MV-4-11 (cell line): ENCODE results near the gene PLN.

Experiments
- DNase-seq: peaks from one replicate; lab custom pipeline; 2025; lab: John Stamatoyannopoulos, UW

PLN gene

GRCh38 chr6:118537574-118537973, 10.5 kb upstream of the PLN start:
- no peak for DNase-seq

GRCh38 chr6:118542184-118542952, 5.7 kb upstream of the PLN start:
- no peak for DNase-seq

- DNase-seq = no peak
Observed at GRCh38 chr6:118544105-118544504, 4.0 kb upstream of the PLN start.

GRCh38 chr6:118546164-118546879, 1.8 kb upstream of the PLN start:
- DNase-seq = no peak

- DNase-seq = no peak
Observed at GRCh38 chr6:118546880-118547218, 1.2 kb upstream of the PLN start.

- DNase-seq = no peak
Observed at GRCh38 chr6:118548613-118549012, 517 bp downstream of the PLN start.

- DNase-seq = no peak
Observed at GRCh38 chr6:118551063-118552053, 3.3 kb downstream of the PLN start.

GRCh38 chr6:118553132-118553531, 5.0 kb downstream of the PLN start:
- no peak for DNase-seq

- DNase-seq = no peak
Observed at GRCh38 chr6:118554698-118555097, 6.6 kb downstream of the PLN start.

- DNase-seq = no peak
Observed at GRCh38 chr6:118558464-118559217, 10.5 kb downstream of the PLN start.

- DNase-seq = no peak
Observed at GRCh38 chr6:118559659-118560058, 11.6 kb downstream of the PLN start.

GRCh38 chr6:118562248-118562647, 14.2 kb downstream of the PLN start:
- no peak for DNase-seq

- no peak for DNase-seq
Observed at GRCh38 chr6:118562959-118563358, 14.9 kb downstream of the PLN start.

GRCh38 chr6:118565311-118565960, 17.3 kb downstream of the PLN start:
- DNase-seq = peak; percentile 46

GRCh38 chr6:118567974-118568373, 19.9 kb downstream of the PLN start:
- DNase-seq = no peak

- no peak for DNase-seq
Observed at GRCh38 chr6:118569498-118569897, 21.4 kb downstream of the PLN start.

GRCh38 chr6:118571121-118571520, 23.0 kb downstream of the PLN start:
- no peak for DNase-seq

GRCh38 chr6:118574051-118574865, 26.2 kb downstream of the PLN start:
- DNase-seq = no peak

GRCh38 chr6:118577972-118578371, 29.9 kb downstream of the PLN start:
- DNase-seq = peak; percentile 3

- no peak for DNase-seq
Observed at GRCh38 chr6:118578617-118579016, 30.5 kb downstream of the PLN start.
